Breast epithelium (tissue), 3 donors: Measurements from ENCODE around the gene PLPP2.

Source experiments
- CTCF ChIP-seq, 3 donors: fragments of 450-650 bp; IDR thresholded peaks; one replicate each; pipeline ENCODE4 v1.5.1; 2016 to 2017; ENCODE audit warnings: antibody characterized with exemption in 3 of 3, mild to moderate bottlenecking in 3 of 3, moderate library complexity in 3 of 3
- POLR2AphosphoS5 ChIP-seq, 3 donors: sonication (generic); formaldehyde crosslinking; IDR thresholded peaks; one replicate each; pipeline ENCODE4 v1.6.1; 2017; ENCODE audit warnings: antibody characterized with exemption in 3 of 3

GRCh38 chr19:327291-328024 lies 36.3 kb upstream of the PLPP2 start:
- no peak for TF ChIP-seq POLR2AphosphoS5 (IDR thresholded peaks at IDR 0.05)
- TF ChIP-seq CTCF (IDR thresholded peaks at IDR 0.05): no peak
